Adrenal gland (tissue), 5 donors: ENCODE results near the gene GRIK1.

ENCODE experiments used
- POLR2A ChIP-seq, 2 donors: fragments of 450-650 bp; IDR thresholded peaks; one replicate each; pipeline ENCODE4 v1.6.1; 2017; ENCODE audit warnings: antibody characterized with exemption in 2 of 2, mild to moderate bottlenecking in 2 of 2, moderate library complexity in 1 of 2
- TF ChIP-seq, protein P1 (sequence below), 6 experiments: fragments of 450-650 bp in 4 of 6; fragments of 200-600 bp in 2 of 6; sonication (generic) in 1 of 6; IDR thresholded peaks; 1 replicate in 5 of 6; 2 replicates in 1 of 6; pipeline versions ENCODE4 v1.5.1 to v1.8.0; 2016 to 2021; ENCODE audit warnings: antibody characterized with exemption in 6 of 6, mild to moderate bottlenecking in 2 of 6, moderate library complexity in 1 of 6
- donor health status: DM: no; HTN: no; CAD: no.

DNA sequence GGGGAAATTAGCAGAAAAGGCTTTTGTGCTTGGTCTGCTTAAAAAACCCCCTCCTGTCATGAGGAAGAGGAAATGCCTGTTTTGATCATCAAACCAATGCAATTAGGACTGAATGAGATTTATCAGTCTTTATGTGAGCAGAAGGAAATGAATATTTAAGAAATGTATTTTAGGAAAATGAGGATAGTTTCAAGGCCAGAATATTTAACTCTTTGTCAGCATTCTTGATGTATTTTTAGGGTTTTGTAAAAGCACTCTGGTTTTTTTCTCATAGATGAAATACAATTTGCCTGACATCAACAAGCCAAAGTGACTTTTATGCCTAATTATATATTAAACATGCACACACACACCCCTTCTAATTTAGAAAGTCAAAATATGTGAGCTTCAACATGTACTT, 213.8 kb downstream of the GRIK1 start:
- TF ChIP-seq, protein P1, sequence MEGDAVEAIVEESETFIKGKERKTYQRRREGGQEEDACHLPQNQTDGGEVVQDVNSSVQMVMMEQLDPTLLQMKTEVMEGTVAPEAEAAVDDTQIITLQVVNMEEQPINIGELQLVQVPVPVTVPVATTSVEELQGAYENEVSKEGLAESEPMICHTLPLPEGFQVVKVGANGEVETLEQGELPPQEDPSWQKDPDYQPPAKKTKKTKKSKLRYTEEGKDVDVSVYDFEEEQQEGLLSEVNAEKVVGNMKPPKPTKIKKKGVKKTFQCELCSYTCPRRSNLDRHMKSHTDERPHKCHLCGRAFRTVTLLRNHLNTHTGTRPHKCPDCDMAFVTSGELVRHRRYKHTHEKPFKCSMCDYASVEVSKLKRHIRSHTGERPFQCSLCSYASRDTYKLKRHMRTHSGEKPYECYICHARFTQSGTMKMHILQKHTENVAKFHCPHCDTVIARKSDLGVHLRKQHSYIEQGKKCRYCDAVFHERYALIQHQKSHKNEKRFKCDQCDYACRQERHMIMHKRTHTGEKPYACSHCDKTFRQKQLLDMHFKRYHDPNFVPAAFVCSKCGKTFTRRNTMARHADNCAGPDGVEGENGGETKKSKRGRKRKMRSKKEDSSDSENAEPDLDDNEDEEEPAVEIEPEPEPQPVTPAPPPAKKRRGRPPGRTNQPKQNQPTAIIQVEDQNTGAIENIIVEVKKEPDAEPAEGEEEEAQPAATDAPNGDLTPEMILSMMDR (IDR thresholded peaks at IDR 0.05) = no peak
- TF ChIP-seq POLR2A (IDR thresholded peaks at IDR 0.05) = no peak
